ENCODE data around the gene ATP8A2. TPM values are rescaled to one million over a fixed set of nuclear protein-coding genes. Genes with fewer than 3 reads are reported as not detected.
A peak's percentile ranks its signal among the peaks of the same experiment; 100 is the strongest.

ATP8A2 gene
- not detected for total RNA-seq

GRCh38 chr13:25371875-25372283, at the start of gene ATP8A2:
Gene ATP8A2 (plus strand): TSS chr13:25371974. CDS start chr13:25372213, 239 bp downstream.
- Histone ChIP-seq H3K27ac (no peak within 1 kb of the TSS), H3K36me3 (no peaks in the 10 kb centered on the region), H3K27me3 (peaks cover 23 to 56% (median 48%) of the 10 kb centered on the region in 3 donors), H3K4me3 (peak within 1 kb of the TSS in 2 of 4 donors; percentile 7 to 38), H3K9me3 (no peaks in the 10 kb centered on the region), H3K4me1 (no peaks in the 10 kb centered on the region)
- DNase-seq (no peak), ATAC-seq (no peak)
- intact Hi-C loops (cut with DNase I; ENCODE audit: low total_unique reads) (no loop called here), in situ Hi-C loops (cut with MboI; ENCODE audit: low sequenced_read_pairs in 4 of 4) (no loop called here)
- TF ChIP-seq POLR2A (IDR thresholded peaks at IDR 0.05) (no peak), CTCF (IDR thresholded peaks at IDR 0.05 in 4 of 5, conservative IDR thresholded peaks at IDR 0.05 in 1 of 5) (no peak)

GRCh38 chr13:25324100-25324499, 47.7 kb upstream of the ATP8A2 start:
- no peak overlapping the region for H3K4me3 ChIP-seq
- TF ChIP-seq CTCF (IDR thresholded peaks at IDR 0.05 in 4 of 5, conservative IDR thresholded peaks at IDR 0.05 in 1 of 5): no peak
- TF ChIP-seq POLR2A (IDR thresholded peaks at IDR 0.05): no peak
- H3K36me3 ChIP-seq: peaks cover 0 to 86% of the 10 kb centered on the region in 2 donors
- H3K9me3 ChIP-seq: no peaks in the 10 kb centered on the region
- intact Hi-C loops (cut with DNase I; ENCODE audit: low total_unique reads): no loop called here
- H3K27me3 ChIP-seq: no peaks in the 10 kb centered on the region
- in situ Hi-C loops (cut with MboI; ENCODE audit: low sequenced_read_pairs in 4 of 4): no loop called here
- DNase-seq (no peak), ATAC-seq (no peak)
- no peaks in the 10 kb centered on the region for H3K4me1 ChIP-seq
- H3K27ac ChIP-seq: no peak overlapping the region

- H3K9me3 ChIP-seq: no peaks in the 10 kb centered on the region
- ATAC-seq: no peak
- no peak overlapping the region for H3K27ac ChIP-seq
- no peaks in the 10 kb centered on the region for H3K4me1 ChIP-seq
- peaks cover 0 to 92% of the 10 kb centered on the region in 2 donors for H3K36me3 ChIP-seq
- in situ Hi-C loops (cut with MboI; ENCODE audit: low sequenced_read_pairs in 4 of 4) (no loop called here), intact Hi-C loops (cut with DNase I; ENCODE audit: low total_unique reads) (no loop called here)
- H3K27me3 ChIP-seq: no peaks in the 10 kb centered on the region
- TF ChIP-seq CTCF (IDR thresholded peaks at IDR 0.05 in 4 of 5, conservative IDR thresholded peaks at IDR 0.05 in 1 of 5) (no peak), POLR2A (IDR thresholded peaks at IDR 0.05) (no peak)
- no peak overlapping the region for H3K4me3 ChIP-seq
- DNase-seq: no peak
These were observed 42.1 kb upstream of the ATP8A2 start for GRCh38 chr13:25329706-25330105.

- intact Hi-C loops (cut with DNase I; ENCODE audit: low total_unique reads) (no loop called here), in situ Hi-C loops (cut with MboI; ENCODE audit: low sequenced_read_pairs in 4 of 4) (no loop called here)
- Histone ChIP-seq H3K36me3 (peaks cover 0 to 84% of the 10 kb centered on the region in 2 donors), H3K27ac (no peak overlapping the region), H3K9me3 (no peaks in the 10 kb centered on the region), H3K27me3 (no peaks in the 10 kb centered on the region), H3K4me3 (no peak overlapping the region), H3K4me1 (no peaks in the 10 kb centered on the region)
- DNase-seq (no peak), ATAC-seq (no peak)
- TF ChIP-seq POLR2A (IDR thresholded peaks at IDR 0.05) (no peak), CTCF (IDR thresholded peaks at IDR 0.05 in 4 of 5, conservative IDR thresholded peaks at IDR 0.05 in 1 of 5) (no peak)
These were observed 41.2 kb upstream of the ATP8A2 start for GRCh38 chr13:25330541-25330940.

GRCh38 chr13:25335856-25336255, 35.9 kb upstream of the ATP8A2 start:
- DNase-seq: no peak
- Histone ChIP-seq H3K27me3 (no peaks in the 10 kb centered on the region), H3K4me1 (no peaks in the 10 kb centered on the region), H3K4me3 (no peak overlapping the region), H3K9me3 (no peaks in the 10 kb centered on the region), H3K27ac (no peak overlapping the region), H3K36me3 (peaks cover 0 to 49% of the 10 kb centered on the region in 2 donors)
- in situ Hi-C loops (cut with MboI; ENCODE audit: low sequenced_read_pairs in 4 of 4): no loop called here
- ATAC-seq: no peak
- intact Hi-C loops (cut with DNase I; ENCODE audit: low total_unique reads): no loop called here
- no peak for TF ChIP-seq POLR2A (IDR thresholded peaks at IDR 0.05)
- TF ChIP-seq CTCF (IDR thresholded peaks at IDR 0.05 in 4 of 5, conservative IDR thresholded peaks at IDR 0.05 in 1 of 5): no peak
